Keratinocyte (primary cell): ENCODE data around the gene GLI3. TPM values are rescaled to one million over a fixed set of nuclear protein-coding genes. Genes with fewer than 3 reads are reported as not detected.

Source experiments
- DNase-seq: peaks from one replicate; pipeline ENCODE4 v3.0.0-alpha.2; 2011; ENCODE audit warnings: low read depth, missing footprints, low spot score
- FAIRE-seq: peaks from 2 replicates; lab custom pipeline; 2011; peaks lifted over from hg19 to GRCh38; lab: Jason Lieb, UNC
- H2AFZ ChIP-seq: 2 replicates; pipeline ENCODE4 v1.6.0; 2012; ENCODE audit warnings: low read length, control low read depth, inconsistent platforms; ENCODE audit not compliant: control insufficient read depth
- H3K27ac ChIP-seq: 2 replicates; pipeline ENCODE4 v1.5.1; 2011; ENCODE audit warnings: low read length; ENCODE audit not compliant: control insufficient read depth, insufficient read depth
- H3K27me3 ChIP-seq: 3 replicates; pipeline ENCODE4 v1.6.0; 2011; ENCODE audit warnings: low read length; ENCODE audit not compliant: control insufficient read depth, insufficient read depth; ENCODE audit errors: extremely low read depth
- H3K36me3 ChIP-seq, 2 experiments: 2 replicates in 1 of 2; 3 replicates in 1 of 2; pipeline ENCODE4 v1.5.1; 2011; ENCODE audit warnings: low read length in 2 of 2, mild to moderate bottlenecking in 1 of 2; ENCODE audit not compliant: control insufficient read depth in 2 of 2, insufficient read depth in 2 of 2; ENCODE audit errors: extremely low read depth in 1 of 2
- H3K4me1 ChIP-seq: 3 replicates; pipeline ENCODE4 v1.5.1; 2011; ENCODE audit warnings: low read length; ENCODE audit not compliant: control insufficient read depth, insufficient read depth; ENCODE audit errors: extremely low read depth
- H3K4me2 ChIP-seq: 3 replicates; pipeline ENCODE4 v1.6.0; 2011; ENCODE audit warnings: low read depth, low read length; ENCODE audit not compliant: control insufficient read depth, insufficient read depth; ENCODE audit errors: extremely low read depth
- H3K4me3 ChIP-seq, 3 experiments: fragments of 200-600 bp in 1 of 3; sonication (generic) in 1 of 3; 2 replicates in 2 of 3; 3 replicates in 1 of 3; pipeline ENCODE4 v1.5.1; 2011 to 2016; ENCODE audit warnings: low read length in 3 of 3, mild to moderate bottlenecking in 3 of 3, control low read depth in 2 of 3, inconsistent platforms in 1 of 3, low read depth in 1 of 3, mixed read lengths in 1 of 3, mixed run types in 1 of 3, moderate library complexity in 1 of 3; ENCODE audit not compliant: control insufficient read depth in 2 of 3, insufficient read depth in 2 of 3; ENCODE audit errors: extremely low read depth in 1 of 3
- H3K79me2 ChIP-seq: 2 replicates; pipeline ENCODE4 v1.6.0; 2012; ENCODE audit warnings: low read length; ENCODE audit not compliant: control insufficient read depth, insufficient read depth
- H3K9ac ChIP-seq: 3 replicates; pipeline ENCODE4 v1.6.0; 2011; ENCODE audit warnings: low read length; ENCODE audit not compliant: control insufficient read depth, insufficient read depth; ENCODE audit errors: extremely low read depth
- H3K9me1 ChIP-seq: 3 replicates; pipeline ENCODE4 v1.6.0; 2011; ENCODE audit warnings: low read length; ENCODE audit not compliant: control insufficient read depth, insufficient read depth; ENCODE audit errors: extremely low read depth
- H3K9me3 ChIP-seq: 2 replicates; pipeline ENCODE4 v1.5.1; 2012; ENCODE audit warnings: low read depth, low read length; ENCODE audit not compliant: control insufficient read depth
- H4K20me1 ChIP-seq: 3 replicates; pipeline ENCODE4 v1.6.0; 2011; ENCODE audit warnings: low read length; ENCODE audit not compliant: control insufficient read depth, insufficient read depth; ENCODE audit errors: extremely low read depth
- EZH2 ChIP-seq: IDR thresholded peaks from one replicate; pipeline ENCODE4 v1.6.1; 2012; ENCODE audit warnings: inconsistent platforms, mild to moderate bottlenecking, low read length, moderate library complexity
- dilution Hi-C: fragments of 300-500 bp; cut with MboI; formaldehyde crosslinking; loops from one replicate; pipeline ENCODE4 v1.7.0; 2020; ENCODE audit warnings: low sequenced_read_pairs; ENCODE audit not compliant: extremely low pct_ligation_motif_present
- polyA plus RNA-seq, 5 experiments: library from polyadenylated mRNA; depleted of rRNA in 3 of 5; stranded (reverse) in 3 of 5; stranded (forward) in 1 of 5; unstranded in 1 of 5; fragments of >200 nt; gene quantifications; 1 replicate in 1 of 5; 2 replicates in 3 of 5; 3 replicates in 1 of 5; pipeline versions ENCODE4 v1.2.1 to v1.2.3, GENCODE V29; 2011 to 2012; ENCODE audit warnings: missing spikeins in 2 of 5, low read depth in 1 of 5, low replicate concordance in 1 of 5
- TF ChIP-seq, protein P1 (sequence below), 3 experiments: IDR thresholded peaks in 1 of 3; conservative IDR thresholded peaks in 1 of 3; optimal IDR thresholded peaks in 1 of 3; 2 replicates in 2 of 3; 3 replicates in 1 of 3; pipeline versions ENCODE3 to v1.5.1; 2011; ENCODE audit warnings: low read length in 3 of 3, mild to moderate bottlenecking in 3 of 3, moderate library complexity in 2 of 3, control low read depth in 1 of 3, inconsistent platforms in 1 of 3; ENCODE audit not compliant: insufficient read depth in 2 of 3; ENCODE audit errors: extremely low read depth in 1 of 3

Gene GLI3
- polyA plus RNA-seq, 1 donor (not counting 4 experiments of a cell fraction or from before 2014, with no cell fraction given), result 3.6 TPM

DNA sequence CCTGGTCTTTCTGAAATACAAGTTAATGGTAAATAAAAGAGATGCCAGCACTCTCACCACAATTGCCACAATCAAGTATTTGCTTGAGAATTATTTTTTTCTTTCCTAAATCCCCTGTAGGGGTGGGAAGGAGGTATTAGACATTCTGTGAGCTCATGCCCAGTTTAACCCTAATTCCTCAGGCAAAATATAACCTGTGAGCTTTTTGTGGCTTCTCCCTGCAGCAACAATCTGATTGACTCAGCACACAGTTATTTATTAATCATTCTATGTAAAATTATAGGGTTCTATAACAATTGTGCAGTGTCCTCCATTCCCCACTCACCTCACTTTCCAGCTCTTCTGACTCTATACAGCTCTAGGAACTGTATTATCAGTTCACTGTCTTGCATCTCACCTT lies 66.3 kb downstream of the GLI3 start:
- no peak overlapping the region for H2AFZ ChIP-seq
- H3K9me3 ChIP-seq, result no peaks in the 10 kb centered on the region
- no peaks in the 10 kb centered on the region for H3K36me3 ChIP-seq
- peak; percentile 52 for DNase-seq
- H3K9ac ChIP-seq, result no peak overlapping the region
- H3K27ac ChIP-seq, result peak overlapping the region; percentile 36
- H3K4me1 ChIP-seq, result peaks cover 21% of the 10 kb centered on the region
- H4K20me1 ChIP-seq, result no peaks in the 10 kb centered on the region
- no peaks in the 10 kb centered on the region for H3K27me3 ChIP-seq
- TF ChIP-seq, protein P1, sequence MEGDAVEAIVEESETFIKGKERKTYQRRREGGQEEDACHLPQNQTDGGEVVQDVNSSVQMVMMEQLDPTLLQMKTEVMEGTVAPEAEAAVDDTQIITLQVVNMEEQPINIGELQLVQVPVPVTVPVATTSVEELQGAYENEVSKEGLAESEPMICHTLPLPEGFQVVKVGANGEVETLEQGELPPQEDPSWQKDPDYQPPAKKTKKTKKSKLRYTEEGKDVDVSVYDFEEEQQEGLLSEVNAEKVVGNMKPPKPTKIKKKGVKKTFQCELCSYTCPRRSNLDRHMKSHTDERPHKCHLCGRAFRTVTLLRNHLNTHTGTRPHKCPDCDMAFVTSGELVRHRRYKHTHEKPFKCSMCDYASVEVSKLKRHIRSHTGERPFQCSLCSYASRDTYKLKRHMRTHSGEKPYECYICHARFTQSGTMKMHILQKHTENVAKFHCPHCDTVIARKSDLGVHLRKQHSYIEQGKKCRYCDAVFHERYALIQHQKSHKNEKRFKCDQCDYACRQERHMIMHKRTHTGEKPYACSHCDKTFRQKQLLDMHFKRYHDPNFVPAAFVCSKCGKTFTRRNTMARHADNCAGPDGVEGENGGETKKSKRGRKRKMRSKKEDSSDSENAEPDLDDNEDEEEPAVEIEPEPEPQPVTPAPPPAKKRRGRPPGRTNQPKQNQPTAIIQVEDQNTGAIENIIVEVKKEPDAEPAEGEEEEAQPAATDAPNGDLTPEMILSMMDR (optimal IDR thresholded peaks at IDR 0.05 in 1 of 3, IDR thresholded peaks at IDR 0.05 in 1 of 3, conservative IDR thresholded peaks at IDR 0.05 in 1 of 3; ENCODE audit: extremely low read depth in 1 of 3, insufficient read depth in 2 of 3, low read length in 3 of 3), result no peak
- no peak for TF ChIP-seq EZH2
- peaks cover 2% of the 10 kb centered on the region for H3K9me1 ChIP-seq
- peak overlapping the region; percentile 45 for H3K4me2 ChIP-seq
- no peak overlapping the region for H3K4me3 ChIP-seq
- H3K79me2 ChIP-seq, result peaks cover 3% of the 10 kb centered on the region
- FAIRE-seq, result peak; percentile 89
- dilution Hi-C loops, result no loop called here

DNA sequence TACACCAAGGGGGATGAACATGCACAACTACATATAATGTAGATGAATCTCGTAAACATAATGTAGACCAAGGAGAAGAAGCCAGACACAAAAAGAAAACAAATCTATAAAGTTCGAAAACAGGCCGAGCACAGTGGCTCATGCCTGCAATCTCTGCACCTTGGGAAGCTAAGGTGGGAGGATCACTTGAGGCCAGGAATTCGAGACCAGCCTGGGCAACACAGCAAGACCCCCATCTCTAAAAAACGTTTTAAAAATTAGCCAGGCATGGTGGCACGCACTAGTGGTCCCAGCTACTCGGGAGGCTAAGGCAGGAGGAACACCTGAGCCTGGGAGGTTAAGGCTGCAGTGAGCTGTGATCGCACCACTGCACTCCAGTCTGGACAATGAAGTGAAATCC lies 68.5 kb downstream of the GLI3 start:
- no peaks in the 10 kb centered on the region for H3K79me2 ChIP-seq

More for the DNA sequence above, 68.5 kb downstream of the GLI3 start:
- no peak overlapping the region for H2AFZ ChIP-seq
- H4K20me1 ChIP-seq, result no peaks in the 10 kb centered on the region
- no peaks in the 10 kb centered on the region for H3K36me3 ChIP-seq
- DNase-seq (no peak), FAIRE-seq (no peak)
- TF ChIP-seq EZH2, result no peak
- TF ChIP-seq, protein P1 (optimal IDR thresholded peaks at IDR 0.05 in 1 of 3, IDR thresholded peaks at IDR 0.05 in 1 of 3, conservative IDR thresholded peaks at IDR 0.05 in 1 of 3; ENCODE audit: extremely low read depth in 1 of 3, insufficient read depth in 2 of 3, low read length in 3 of 3), result no peak
- dilution Hi-C loops, result no loop called here
- no peak overlapping the region for H3K4me3 ChIP-seq
- no peak overlapping the region for H3K9ac ChIP-seq
- H3K27me3 ChIP-seq, result no peaks in the 10 kb centered on the region
- no peaks in the 10 kb centered on the region for H3K9me1 ChIP-seq
- no peak overlapping the region for H3K4me2 ChIP-seq
- no peaks in the 10 kb centered on the region for H3K9me3 ChIP-seq
- peaks cover 21% of the 10 kb centered on the region for H3K4me1 ChIP-seq
- H3K27ac ChIP-seq, result no peak overlapping the region
